ENCODE results near the gene ALG9.
"Not testable (repeated sequence)": the region's sequence is repeated elsewhere in the genome, so short reads cannot be mapped to it uniquely, and the experiment has no call there.

Gene ALG9

GRCh38 chr11:111785886-111786412 lies 85.4 kb downstream of the ALG9 start:
- Histone ChIP-seq H3K4me2 (no peak overlapping the region), H3K79me2 (ENCODE audit: insufficient read depth, low read depth) (no peaks in the 10 kb centered on the region), H3K36me3 (ENCODE audit: insufficient read depth) (no peaks in the 10 kb centered on the region), H4K20me1 (ENCODE audit: insufficient read depth) (no peaks in the 10 kb centered on the region), H3K9ac (no peak overlapping the region), H3K4me1 (ENCODE audit: low read depth, poor library complexity, severe bottlenecking) (peaks cover 13% of the 10 kb centered on the region), H2AFZ (ENCODE audit: low read depth) (no peak overlapping the region), H3K27ac (no peak overlapping the region), H3K27me3 (ENCODE audit: insufficient read depth, low read depth) (no peaks in the 10 kb centered on the region), H3K4me3 (IDR thresholded peaks at IDR 0.05; ENCODE audit: insufficient read depth, low read depth, low read length) (no peak overlapping the region)
- TF ChIP-seq CTCF (conservative IDR thresholded peaks at IDR 0.05; ENCODE audit: low read depth, low read length) = no peak

GRCh38 chr11:111785076-111785475 lies 86.3 kb downstream of the ALG9 start:
- Histone ChIP-seq H4K20me1 (ENCODE audit: insufficient read depth) (no peaks in the 10 kb centered on the region), H3K4me3 (IDR thresholded peaks at IDR 0.05; ENCODE audit: insufficient read depth, low read depth, low read length) (no peak overlapping the region), H3K27ac (no peak overlapping the region), H2AFZ (ENCODE audit: low read depth) (no peak overlapping the region), H3K9ac (no peak overlapping the region), H3K4me2 (no peak overlapping the region), H3K4me1 (ENCODE audit: low read depth, poor library complexity, severe bottlenecking) (peaks cover 4% of the 10 kb centered on the region), H3K79me2 (ENCODE audit: insufficient read depth, low read depth) (no peaks in the 10 kb centered on the region), H3K36me3 (ENCODE audit: insufficient read depth) (no peaks in the 10 kb centered on the region), H3K27me3 (ENCODE audit: insufficient read depth, low read depth) (no peaks in the 10 kb centered on the region)
- no peak for TF ChIP-seq CTCF (conservative IDR thresholded peaks at IDR 0.05; ENCODE audit: low read depth, low read length)

DNA sequence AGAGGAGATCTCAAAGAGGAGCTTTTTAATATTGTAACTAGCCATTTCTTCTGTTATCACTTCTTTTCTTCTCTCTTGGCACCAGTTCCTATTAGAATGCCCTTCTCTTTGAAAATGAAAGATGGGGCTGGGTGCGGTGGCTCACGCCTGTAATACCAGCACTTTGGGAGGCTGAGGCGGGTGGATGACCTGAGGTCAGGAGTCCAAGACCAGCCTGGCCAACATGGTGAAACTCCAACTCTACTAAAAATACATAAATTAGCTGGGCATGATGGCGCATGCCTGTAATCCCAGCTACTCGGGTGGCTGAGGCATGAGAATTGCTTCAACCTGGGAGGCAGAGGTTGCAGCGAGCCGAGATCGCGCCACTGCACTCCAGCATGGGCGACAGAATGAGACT lies 87.1 kb downstream of the ALG9 start:
- not testable (repeated sequence) for H3K4me1 ChIP-seq (ENCODE audit: low read depth, poor library complexity, severe bottlenecking); H3K9ac ChIP-seq; H4K20me1 ChIP-seq (ENCODE audit: insufficient read depth); H2AFZ ChIP-seq (ENCODE audit: low read depth); H3K27me3 ChIP-seq (ENCODE audit: insufficient read depth, low read depth); H3K36me3 ChIP-seq (ENCODE audit: insufficient read depth); H3K4me2 ChIP-seq; H3K79me2 ChIP-seq (ENCODE audit: insufficient read depth, low read depth); H3K27ac ChIP-seq; H3K4me3 ChIP-seq (IDR thresholded peaks at IDR 0.05; ENCODE audit: insufficient read depth, low read depth, low read length)

DNA sequence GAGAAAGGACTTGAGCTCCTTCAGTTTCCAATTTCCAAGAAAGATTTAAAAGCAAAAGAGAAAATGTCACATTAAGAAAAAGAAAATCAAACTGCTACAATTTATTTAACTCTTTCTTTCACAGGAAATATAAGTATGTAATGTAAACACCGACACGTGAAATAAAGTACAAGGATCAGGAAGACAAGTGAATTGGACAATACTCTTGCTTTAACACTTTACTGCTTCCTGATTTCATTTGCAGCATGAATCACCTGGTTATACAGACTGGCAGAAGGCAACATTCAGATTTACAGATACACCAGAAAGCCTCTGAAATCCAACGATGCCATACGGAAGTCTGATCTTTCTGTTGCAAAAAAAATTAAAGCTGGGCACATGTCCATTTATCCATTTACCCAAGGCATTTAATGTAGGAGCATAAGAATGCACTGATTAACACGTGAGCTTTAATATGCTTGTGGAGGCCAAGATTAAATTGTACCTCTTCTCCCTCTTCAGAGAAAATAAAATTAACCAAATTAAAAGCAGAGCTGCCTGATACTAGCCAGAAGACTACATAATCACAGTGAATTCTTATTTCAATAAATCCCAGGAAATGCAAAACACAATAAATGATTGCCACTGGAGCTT lies 89.2 kb downstream of the ALG9 start:
- peaks cover 3% of the 10 kb centered on the region for H3K4me1 ChIP-seq (ENCODE audit: low read depth, poor library complexity, severe bottlenecking)
- no peak overlapping the region for H3K27ac ChIP-seq
- no peak overlapping the region for H3K9ac ChIP-seq
- H3K4me2 ChIP-seq = no peak overlapping the region
- H3K4me3 ChIP-seq (IDR thresholded peaks at IDR 0.05; ENCODE audit: insufficient read depth, low read depth, low read length) = no peak overlapping the region
- no peak for TF ChIP-seq CTCF (conservative IDR thresholded peaks at IDR 0.05; ENCODE audit: low read depth, low read length)
- no peaks in the 10 kb centered on the region for H3K36me3 ChIP-seq (ENCODE audit: insufficient read depth)
- H2AFZ ChIP-seq (ENCODE audit: low read depth) = no peak overlapping the region
- no peaks in the 10 kb centered on the region for H4K20me1 ChIP-seq (ENCODE audit: insufficient read depth)
- H3K79me2 ChIP-seq (ENCODE audit: insufficient read depth, low read depth) = no peaks in the 10 kb centered on the region
- no peaks in the 10 kb centered on the region for H3K27me3 ChIP-seq (ENCODE audit: insufficient read depth, low read depth)

DNA sequence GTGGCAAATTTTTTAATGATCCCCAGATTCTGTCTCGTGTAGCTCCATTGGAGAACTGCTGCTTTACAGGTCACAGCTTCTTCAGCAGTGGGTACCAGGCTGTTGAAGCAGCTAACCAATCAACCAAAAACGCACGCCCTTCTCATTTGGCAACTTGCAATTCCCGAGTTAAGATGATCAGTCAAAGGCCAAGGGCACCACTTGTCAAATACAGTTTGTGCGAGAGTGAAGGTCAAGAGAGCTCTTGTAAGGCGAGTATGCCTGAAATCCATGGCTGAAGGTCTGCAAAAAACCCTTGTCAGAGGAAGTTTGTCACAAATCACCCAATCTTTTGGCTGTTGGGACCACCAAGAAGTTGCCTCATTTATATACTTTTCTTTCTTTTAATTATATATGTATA lies 92.3 kb downstream of the ALG9 start:
- H3K4me1 ChIP-seq (ENCODE audit: low read depth, poor library complexity, severe bottlenecking) = peaks cover 13% of the 10 kb centered on the region
- no peaks in the 10 kb centered on the region for H3K79me2 ChIP-seq (ENCODE audit: insufficient read depth, low read depth)
- H3K4me2 ChIP-seq = no peak overlapping the region
- no peaks in the 10 kb centered on the region for H3K36me3 ChIP-seq (ENCODE audit: insufficient read depth)
- H3K9ac ChIP-seq = no peak overlapping the region
- no peak for TF ChIP-seq CTCF (conservative IDR thresholded peaks at IDR 0.05; ENCODE audit: low read depth, low read length)
- no peak overlapping the region for H2AFZ ChIP-seq (ENCODE audit: low read depth)
- H3K27me3 ChIP-seq (ENCODE audit: insufficient read depth, low read depth) = no peaks in the 10 kb centered on the region
- H3K27ac ChIP-seq = no peak overlapping the region
- H3K4me3 ChIP-seq (IDR thresholded peaks at IDR 0.05; ENCODE audit: insufficient read depth, low read depth, low read length) = no peak overlapping the region
- H4K20me1 ChIP-seq (ENCODE audit: insufficient read depth) = no peaks in the 10 kb centered on the region
